Left lung (tissue), 10 donors: ENCODE results near the gene C5orf46. TPM values are rescaled to one million over a fixed set of nuclear protein-coding genes. Genes with fewer than 3 reads are reported as not detected.

ENCODE experiments used
- ATAC-seq: fragments of 200-7000 bp; cut with Tn5 transposase; one replicate; pipeline ENCODE4 v1.9.1; 2020; ENCODE audit warnings: moderate library complexity
- DNase-seq, 4 donors: peaks; one replicate each; pipeline ENCODE4 v3.0.0-alpha.2; 2013 to 2020
- H3K27ac ChIP-seq, 2 donors: fragments of 200-600 bp; sonication (generic) in 1 of 2; one replicate each; pipeline versions ENCODE4 v1.5.0 to v1.8.0; 2020 to 2021
- H3K27me3 ChIP-seq, 2 donors: fragments of 200-600 bp; sonication (generic) in 1 of 2; one replicate each; pipeline versions ENCODE4 v1.5.0 to v1.8.0; 2020 to 2021
- H3K36me3 ChIP-seq, 2 donors: fragments of 200-600 bp; sonication (generic) in 1 of 2; one replicate each; pipeline versions ENCODE4 v1.5.0 to v1.8.0; 2020 to 2021
- H3K4me1 ChIP-seq, 2 donors: fragments of 200-600 bp; one replicate each; pipeline ENCODE4 v1.8.0; 2021
- H3K4me3 ChIP-seq, 2 donors: fragments of 200-600 bp; sonication (generic) in 1 of 2; one replicate each; pipeline versions ENCODE4 v1.5.0 to v1.8.0; 2020 to 2021; ENCODE audit warnings: mild to moderate bottlenecking in 1 of 2
- H3K9me3 ChIP-seq, 2 donors: fragments of 200-600 bp; sonication (generic) in 1 of 2; one replicate each; pipeline versions ENCODE4 v1.5.0 to v1.8.0; 2020 to 2021
- CTCF ChIP-seq, 2 donors: fragments of 200-600 bp; sonication (generic) in 1 of 2; IDR thresholded peaks; one replicate each; pipeline versions ENCODE4 v1.5.0 to v1.8.0; 2021; ENCODE audit warnings: antibody characterized with exemption in 2 of 2
- intact Hi-C, 2 donors: fragments of 100-400 bp; cut with DNase I; formaldehyde crosslinking; loops; one replicate each; pipeline versions ENCODE4 v1.11.2 to v1.14.2; 2022
- polyA plus RNA-seq, 6 donors: library from polyadenylated mRNA; unstranded; fragments of 120-200 nt; gene quantifications; one replicate each; pipeline ENCODE4 v1.2.1, GENCODE V29; 2013; ENCODE audit not compliant: insufficient read length in 6 of 6
- total RNA-seq, 2 donors: library from RNA; stranded (reverse); fragmentation: NEBNext Ultra II Directional; extraction: Animal tissue kit (Norgen Biotek cat#: 25700); gene quantifications; one replicate each; pipeline ENCODE4 v1.2.1, GENCODE V29; 2021
- donor health status: DM: no; HTN: yes; CAD: no.
- donor health status: DM: no; HTN: no; CAD: no.

Gene C5orf46
- total and polyA plus RNA-seq, 8 donors, result 0.50 to 3.0 (median 1.3) TPM; not detected in 2

DNA sequence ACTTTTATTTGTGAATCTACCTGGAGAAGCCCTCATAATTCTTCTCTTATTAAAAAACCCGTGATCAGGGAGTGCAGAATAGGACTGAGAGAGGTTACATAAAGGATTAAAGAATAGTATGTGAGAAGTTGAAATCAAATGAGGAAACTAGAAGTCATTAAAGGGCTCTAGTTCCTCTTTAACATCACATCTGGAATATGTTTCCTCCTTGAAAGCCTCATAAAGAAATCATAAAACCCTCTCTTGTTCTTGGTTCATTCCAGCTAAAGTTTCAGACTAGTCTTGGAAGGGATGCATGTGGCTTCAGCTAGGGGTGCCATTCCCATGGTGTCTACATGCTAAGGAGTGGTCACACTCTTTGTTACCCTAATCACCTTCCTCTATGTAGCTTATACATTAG, 5.7 kb upstream of the C5orf46 start:
- no peak overlapping the region for H3K4me3 ChIP-seq
- no peak for TF ChIP-seq CTCF (IDR thresholded peaks at IDR 0.05)
- H3K4me1 ChIP-seq, result no peaks in the 10 kb centered on the region
- no peaks in the 10 kb centered on the region for H3K36me3 ChIP-seq
- no peak for DNase-seq
- intact Hi-C loops, result no loop called here
- no peak overlapping the region for H3K27ac ChIP-seq
- H3K27me3 ChIP-seq, result no peaks in the 10 kb centered on the region
- H3K9me3 ChIP-seq, result no peaks in the 10 kb centered on the region
- ATAC-seq, result no peak

DNA sequence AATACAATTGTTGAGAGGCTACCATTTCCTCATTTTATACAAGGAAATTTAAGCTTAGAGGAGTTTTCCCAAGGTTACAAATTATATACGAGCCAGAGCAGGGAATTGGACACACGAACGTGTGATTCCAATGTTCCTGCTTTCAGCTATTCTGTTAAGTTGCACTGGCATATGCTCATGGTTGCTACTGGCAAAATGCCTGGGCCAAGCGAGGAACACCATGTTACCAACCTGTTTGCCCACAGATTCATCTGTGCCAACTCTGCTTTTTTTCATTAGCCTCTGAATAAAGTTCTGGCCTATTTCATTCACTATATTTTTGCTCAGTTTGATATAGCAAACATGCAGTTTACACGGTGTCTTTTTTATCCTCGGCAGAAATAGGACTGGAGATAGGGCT, 5.1 kb upstream of the C5orf46 start:
- no peaks in the 10 kb centered on the region for H3K9me3 ChIP-seq
- no peak overlapping the region for H3K27ac ChIP-seq
- intact Hi-C loops, result no loop called here
- no peak for DNase-seq
- H3K27me3 ChIP-seq, result no peaks in the 10 kb centered on the region
- no peaks in the 10 kb centered on the region for H3K4me1 ChIP-seq
- no peaks in the 10 kb centered on the region for H3K36me3 ChIP-seq
- no peak overlapping the region for H3K4me3 ChIP-seq
- TF ChIP-seq CTCF (IDR thresholded peaks at IDR 0.05), result no peak
- ATAC-seq, result peak; percentile 19

GRCh38 chr5:147904110-147904509, 2.2 kb downstream of the C5orf46 start:
- TF ChIP-seq CTCF (IDR thresholded peaks at IDR 0.05), result no peak
- intact Hi-C loops, result no loop called here
- DNase-seq (no peak), ATAC-seq (no peak)
- H3K9me3 ChIP-seq, result no peaks in the 10 kb centered on the region
- H3K36me3 ChIP-seq, result no peaks in the 10 kb centered on the region
- no peaks in the 10 kb centered on the region for H3K27me3 ChIP-seq
- H3K4me3 ChIP-seq, result no peak overlapping the region
- no peak overlapping the region for H3K27ac ChIP-seq
- H3K4me1 ChIP-seq, result no peaks in the 10 kb centered on the region

- H3K4me3 ChIP-seq, result no peak overlapping the region
- H3K27me3 ChIP-seq, result no peaks in the 10 kb centered on the region
- no peaks in the 10 kb centered on the region for H3K9me3 ChIP-seq
- ATAC-seq, result no peak
- no peak overlapping the region for H3K27ac ChIP-seq
- H3K4me1 ChIP-seq, result no peaks in the 10 kb centered on the region
- intact Hi-C loops, result no loop called here
- DNase-seq, result no peak
- H3K36me3 ChIP-seq, result no peaks in the 10 kb centered on the region
- no peak for TF ChIP-seq CTCF (IDR thresholded peaks at IDR 0.05)
Measured at GRCh38 chr5:147902609-147903115, 3.7 kb downstream of the C5orf46 start.

DNA sequence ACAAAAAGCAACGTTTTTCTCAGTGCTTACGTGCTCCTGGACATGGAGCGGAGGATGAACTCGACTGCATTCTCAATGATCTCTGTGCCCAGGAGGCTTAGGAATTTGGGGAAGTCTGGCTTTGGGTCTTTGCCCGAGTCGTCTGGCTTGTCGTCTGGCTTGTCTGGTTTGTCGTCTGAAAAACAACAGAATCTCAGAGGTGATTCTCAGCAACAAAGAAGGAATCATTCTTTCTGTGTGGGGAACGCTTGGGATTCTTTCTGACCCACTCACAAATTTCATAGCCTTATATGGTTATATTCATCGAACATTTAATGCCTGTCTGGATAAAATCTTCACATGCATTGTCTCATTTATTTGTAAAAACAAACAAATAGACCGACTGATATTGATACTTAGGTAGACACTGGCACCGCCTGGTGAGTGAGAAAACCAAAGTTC, 4.7 kb downstream of the C5orf46 start:
- TF ChIP-seq CTCF (IDR thresholded peaks at IDR 0.05), result no peak
- intact Hi-C loops, result no loop called here
- no peak for ATAC-seq

More for the DNA sequence above, 4.7 kb downstream of the C5orf46 start:
- DNase-seq, result no peak
- H3K4me1 ChIP-seq, result no peaks in the 10 kb centered on the region
- no peaks in the 10 kb centered on the region for H3K9me3 ChIP-seq
- H3K27ac ChIP-seq, result no peak overlapping the region
- no peaks in the 10 kb centered on the region for H3K27me3 ChIP-seq
- H3K36me3 ChIP-seq, result no peaks in the 10 kb centered on the region
- H3K4me3 ChIP-seq, result no peak overlapping the region
